HG02885 (cell line): ENCODE measurements around the gene KCNH3.
A peak's percentile ranks its signal among the peaks of the same experiment; 100 is the strongest.
"Not testable (repeated sequence)": the region's sequence is repeated elsewhere in the genome, so short reads cannot be mapped to it uniquely, and the experiment has no call there.

Source experiments
- ATAC-seq: cut with Tn5 transposase; IDR thresholded peaks from one replicate; pipeline ENCODE4 v1.9.1; 2021; ENCODE audit warnings: mild to moderate bottlenecking; ENCODE audit not compliant: unreplicated experiment, poor library complexity

Gene KCNH3, protein sequence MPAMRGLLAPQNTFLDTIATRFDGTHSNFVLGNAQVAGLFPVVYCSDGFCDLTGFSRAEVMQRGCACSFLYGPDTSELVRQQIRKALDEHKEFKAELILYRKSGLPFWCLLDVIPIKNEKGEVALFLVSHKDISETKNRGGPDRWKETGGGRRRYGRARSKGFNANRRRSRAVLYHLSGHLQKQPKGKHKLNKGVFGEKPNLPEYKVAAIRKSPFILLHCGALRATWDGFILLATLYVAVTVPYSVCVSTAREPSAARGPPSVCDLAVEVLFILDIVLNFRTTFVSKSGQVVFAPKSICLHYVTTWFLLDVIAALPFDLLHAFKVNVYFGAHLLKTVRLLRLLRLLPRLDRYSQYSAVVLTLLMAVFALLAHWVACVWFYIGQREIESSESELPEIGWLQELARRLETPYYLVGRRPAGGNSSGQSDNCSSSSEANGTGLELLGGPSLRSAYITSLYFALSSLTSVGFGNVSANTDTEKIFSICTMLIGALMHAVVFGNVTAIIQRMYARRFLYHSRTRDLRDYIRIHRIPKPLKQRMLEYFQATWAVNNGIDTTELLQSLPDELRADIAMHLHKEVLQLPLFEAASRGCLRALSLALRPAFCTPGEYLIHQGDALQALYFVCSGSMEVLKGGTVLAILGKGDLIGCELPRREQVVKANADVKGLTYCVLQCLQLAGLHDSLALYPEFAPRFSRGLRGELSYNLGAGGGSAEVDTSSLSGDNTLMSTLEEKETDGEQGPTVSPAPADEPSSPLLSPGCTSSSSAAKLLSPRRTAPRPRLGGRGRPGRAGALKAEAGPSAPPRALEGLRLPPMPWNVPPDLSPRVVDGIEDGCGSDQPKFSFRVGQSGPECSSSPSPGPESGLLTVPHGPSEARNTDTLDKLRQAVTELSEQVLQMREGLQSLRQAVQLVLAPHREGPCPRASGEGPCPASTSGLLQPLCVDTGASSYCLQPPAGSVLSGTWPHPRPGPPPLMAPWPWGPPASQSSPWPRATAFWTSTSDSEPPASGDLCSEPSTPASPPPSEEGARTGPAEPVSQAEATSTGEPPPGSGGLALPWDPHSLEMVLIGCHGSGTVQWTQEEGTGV

GRCh38 chr12:49538510-49539403 lies at the start of gene KCNH3:
TSS of gene KCNH3 (plus strand) at chr12:49539030. CDS start at chr12:49539417, 387 bp downstream.
- ATAC-seq, result peak; percentile 77

GRCh38 chr12:49489154-49489553 lies 49.7 kb upstream of the KCNH3 start:
- no peak for ATAC-seq

GRCh38 chr12:49489720-49490119 lies 49.1 kb upstream of the KCNH3 start:
- ATAC-seq, result no peak

DNA sequence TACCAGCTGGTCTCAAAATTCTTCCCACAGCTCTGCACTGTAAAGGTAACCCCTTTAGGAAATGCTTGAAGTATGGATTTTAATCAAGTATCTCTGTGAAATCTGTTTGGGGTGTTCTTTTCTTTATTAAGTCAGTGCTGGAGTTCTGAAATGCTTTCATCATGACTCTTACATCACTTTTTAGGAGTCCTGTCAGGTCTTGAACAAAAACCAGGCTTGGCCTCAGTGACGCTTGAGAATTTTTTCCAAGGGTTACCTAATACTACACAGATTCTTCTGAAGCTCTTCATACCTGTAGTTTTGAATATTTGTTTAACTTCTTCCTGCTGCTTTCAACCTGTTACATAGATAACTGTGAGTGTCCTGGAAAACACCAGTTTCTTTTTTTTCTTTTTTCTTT lies 47.0 kb upstream of the KCNH3 start:
- ATAC-seq, result no peak

GRCh38 chr12:49493900-49494299 lies 44.9 kb upstream of the KCNH3 start:
- ATAC-seq, result no peak

DNA sequence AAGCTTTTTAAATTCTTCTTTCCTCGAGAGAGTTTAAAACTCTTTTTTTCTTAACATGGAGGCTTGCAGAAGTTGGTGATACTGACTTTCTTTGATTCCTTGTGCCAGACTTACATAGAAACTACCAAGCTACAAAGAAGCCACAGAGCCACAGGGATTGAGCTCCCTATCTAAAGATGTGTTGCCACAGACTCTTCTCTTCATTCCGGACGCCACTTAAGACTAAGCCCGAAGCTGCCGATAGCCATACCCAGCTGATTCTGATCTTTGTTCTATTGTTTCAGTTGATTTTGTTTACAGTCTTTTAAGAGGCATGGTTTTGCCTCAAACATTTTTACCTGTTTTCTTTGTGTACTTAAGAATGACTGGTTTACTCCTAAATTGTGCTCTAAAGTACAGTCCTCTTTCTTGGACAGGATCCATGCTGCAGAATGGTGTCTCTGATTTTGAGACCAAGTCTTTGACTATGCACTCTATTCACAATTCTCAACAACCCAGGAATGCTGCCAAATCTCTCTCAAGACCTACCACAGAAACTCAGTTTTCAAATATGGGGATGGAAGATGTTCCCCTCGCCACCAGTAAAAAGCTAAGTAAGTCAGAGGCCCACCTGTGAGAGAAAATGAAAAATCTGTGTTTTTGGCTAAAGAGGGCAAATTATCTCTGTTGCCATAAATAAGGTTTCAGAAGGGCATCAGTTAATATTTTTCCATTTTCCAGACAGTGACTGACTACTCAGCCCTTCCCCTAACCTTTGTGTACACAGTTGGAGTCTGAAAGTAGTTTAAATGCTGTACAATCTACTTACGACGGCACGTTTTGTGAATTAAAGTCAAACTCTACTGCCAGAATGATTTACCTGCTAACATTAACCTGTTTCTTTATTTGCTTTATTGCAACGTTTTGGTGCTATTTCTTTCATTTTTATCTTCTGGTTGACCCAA lies 42.1 kb upstream of the KCNH3 start:
- ATAC-seq, result no peak

GRCh38 chr12:49501895-49502294 lies 36.9 kb upstream of the KCNH3 start:
- no peak for ATAC-seq

DNA sequence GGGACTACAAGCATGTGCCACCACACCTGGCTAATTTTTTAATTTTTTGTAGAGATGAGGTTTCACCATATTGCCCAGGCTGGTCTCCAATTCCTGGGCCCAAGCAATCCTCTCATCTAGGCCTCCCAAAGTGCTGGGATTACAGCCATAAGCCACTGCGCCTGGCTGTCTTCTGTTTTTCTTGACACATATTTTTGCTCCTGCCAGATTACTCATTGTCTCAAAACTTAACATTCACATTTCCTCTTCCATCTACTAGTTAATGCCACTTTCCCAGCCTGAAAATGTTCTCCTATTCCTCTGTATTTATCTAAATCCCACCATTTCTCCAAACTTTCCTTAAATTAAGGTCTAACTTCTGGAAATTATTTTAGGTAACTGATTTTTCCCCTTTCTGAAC lies 36.2 kb upstream of the KCNH3 start:
- no peak for ATAC-seq

DNA sequence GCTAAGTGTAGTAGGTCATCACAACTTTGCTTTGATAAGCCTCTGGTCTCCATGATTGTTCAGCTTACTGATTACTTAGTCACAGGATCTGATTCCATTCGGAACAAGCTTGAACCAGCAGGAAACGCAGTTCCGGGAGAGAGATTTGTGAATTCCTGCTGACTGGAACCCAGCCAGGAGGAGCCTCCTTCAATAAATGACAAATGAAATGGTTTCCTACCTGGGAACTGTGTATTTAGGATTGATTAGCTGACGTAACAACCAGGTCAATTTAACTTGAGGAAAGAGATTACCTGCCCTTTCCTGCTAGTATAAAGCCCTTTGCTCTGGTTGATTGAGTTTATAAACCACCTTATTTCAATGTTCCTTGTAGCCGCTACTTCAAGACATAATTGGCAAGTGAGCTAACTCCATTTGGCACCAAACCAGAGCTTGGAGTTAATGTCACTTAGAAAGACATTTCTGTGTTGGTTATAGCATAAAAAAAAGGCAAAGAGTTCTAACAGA lies 35.1 kb upstream of the KCNH3 start:
- ATAC-seq, result no peak

- ATAC-seq, result no peak
Measured at GRCh38 chr12:49505672-49506071, 33.2 kb upstream of the KCNH3 start.

DNA sequence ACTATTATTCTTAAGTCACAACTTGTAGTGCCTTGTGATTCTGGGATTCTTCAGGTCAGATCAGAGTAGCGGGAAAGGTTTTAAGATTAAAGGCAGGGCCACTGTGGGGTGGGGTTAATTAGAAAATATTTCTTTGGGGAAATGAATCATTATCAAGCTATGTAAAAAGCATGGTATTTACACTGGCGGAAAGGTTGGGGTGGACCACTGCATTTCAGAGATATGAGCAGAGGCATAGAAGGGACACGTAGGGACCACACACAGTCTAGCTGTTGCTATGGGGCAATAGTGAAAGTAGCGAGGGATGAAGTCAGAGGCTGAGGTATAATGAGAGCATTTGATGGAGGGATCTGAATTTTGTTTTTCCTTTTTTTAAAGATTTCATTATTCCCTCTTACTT lies 31.7 kb upstream of the KCNH3 start:
- ATAC-seq, result no peak

- not testable (repeated sequence) for ATAC-seq
Measured at GRCh38 chr12:49509681-49510080, 29.1 kb upstream of the KCNH3 start.

GRCh38 chr12:49511410-49511809 lies 27.4 kb upstream of the KCNH3 start:
- no peak for ATAC-seq

GRCh38 chr12:49512546-49512945 lies 26.3 kb upstream of the KCNH3 start:
- ATAC-seq, result no peak

DNA sequence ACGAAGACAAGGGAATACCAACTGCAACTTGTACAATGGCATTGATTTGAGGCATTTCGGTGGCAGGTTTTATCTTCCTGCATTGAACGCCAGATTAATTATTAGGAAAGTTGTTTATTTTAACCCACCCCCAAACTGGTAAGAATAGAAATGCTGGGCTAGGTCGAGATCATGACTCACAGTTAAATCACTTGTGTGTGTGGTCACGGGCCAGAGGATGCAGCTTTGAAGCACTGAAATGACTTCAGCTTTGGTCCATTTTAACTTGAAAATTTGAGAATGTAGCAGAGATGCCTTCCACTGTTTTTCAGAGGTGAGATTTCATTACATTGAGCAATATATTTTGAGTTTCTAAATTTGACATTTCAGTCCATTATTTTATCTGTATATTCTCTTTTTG lies 23.6 kb upstream of the KCNH3 start:
- no peak for ATAC-seq

DNA sequence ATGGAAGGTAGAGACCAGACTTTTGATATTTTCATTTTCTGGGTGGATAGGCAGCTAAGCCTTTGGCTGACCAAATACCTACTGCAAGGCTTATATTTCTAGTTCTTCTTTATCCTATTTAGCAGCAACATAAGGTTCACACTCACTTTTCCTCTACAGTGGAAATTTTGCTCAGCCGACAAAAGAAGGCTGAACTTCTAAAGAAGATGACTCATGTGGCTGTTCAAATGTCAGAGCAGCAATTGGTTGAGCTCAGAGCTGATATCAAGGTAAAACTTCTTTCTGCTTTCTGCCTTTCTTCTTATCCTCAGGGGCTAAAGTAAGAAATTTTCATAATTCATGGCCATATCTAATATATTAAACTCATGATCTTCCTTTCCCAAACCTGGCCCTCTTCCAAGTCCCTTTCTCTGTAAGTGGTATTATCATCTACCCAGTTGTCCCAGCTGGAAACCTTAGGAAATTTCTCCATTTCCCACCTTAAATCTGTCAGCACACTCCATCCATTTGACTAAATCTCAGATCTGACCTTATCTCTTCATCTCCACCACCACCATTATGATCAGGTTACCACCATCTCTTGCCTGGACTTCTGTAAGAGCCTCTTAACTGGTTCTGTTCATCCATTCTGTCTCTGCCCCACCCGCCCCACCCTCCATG lies 19.8 kb upstream of the KCNH3 start:
- ATAC-seq, result no peak

DNA sequence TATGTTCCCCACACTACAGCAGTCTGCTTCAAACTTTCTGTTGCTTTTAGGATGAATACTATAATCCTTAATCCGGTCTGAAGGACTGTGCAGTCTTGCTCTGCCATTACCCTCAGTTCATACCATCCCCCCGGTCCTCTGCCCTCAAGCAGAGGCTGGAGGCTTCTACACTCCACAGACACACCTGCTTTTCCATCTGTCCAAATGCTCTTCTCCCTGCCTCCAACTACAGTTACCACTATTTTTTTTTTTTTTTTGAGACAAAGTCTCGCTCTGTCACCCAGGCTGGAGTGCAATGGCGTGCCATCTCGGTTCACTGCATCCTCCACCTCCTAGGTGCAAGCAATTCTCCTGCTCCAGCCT lies 19.3 kb upstream of the KCNH3 start:
- ATAC-seq, result no peak

- ATAC-seq, result no peak
Measured at GRCh38 chr12:49521389-49521788, 17.4 kb upstream of the KCNH3 start.
